ENCODE measurements around the gene C17orf58. TPM values are rescaled to one million over a fixed set of nuclear protein-coding genes. Genes with fewer than 3 reads are reported as not detected.

Gene C17orf58
- total RNA-seq, 1 donor from 2014 or later, result 43.9 TPM

GRCh38 chr17:68006797-68007196 is 10.5 kb upstream of the C17orf58 start:
- no peak for DNase-seq (ENCODE audit: low spot score)
- H3K4me2 ChIP-seq, result no peak overlapping the region
- H3K4me3 Mint-ChIP-seq, result no peak overlapping the region

GRCh38 chr17:68004201-68004600 is 7.9 kb upstream of the C17orf58 start:
- Mint-ChIP-seq H3K4me1 (peaks cover 3% of the 10 kb centered on the region), H3K27ac (no peak overlapping the region), H3K4me3 (no peak overlapping the region), H3K36me3 (no peaks in the 10 kb centered on the region), H3K27me3 (ENCODE audit: insufficient read depth, low read depth) (peaks cover 4% of the 10 kb centered on the region), H3K9me3 (no peaks in the 10 kb centered on the region)
- no peak for TF ChIP-seq EZH2 (IDR thresholded peaks at IDR 0.05)
- no peak for TF ChIP-seq CTCF (IDR thresholded peaks at IDR 0.05)
- TF ChIP-seq EZH2phosphoT487 (IDR thresholded peaks at IDR 0.05), result no peak
- Histone ChIP-seq H4K20me1 (ENCODE audit: low read depth) (no peaks in the 10 kb centered on the region), H3K79me2 (ENCODE audit: low read depth) (no peaks in the 10 kb centered on the region), H3F3A (ENCODE audit: low read depth) (peaks cover 2% of the 10 kb centered on the region), H3K4me3 (no peak overlapping the region), H2AFZ (replicated peaks) (no peak overlapping the region), H3K9me3 (ENCODE audit: low read depth) (no peaks in the 10 kb centered on the region), H3K4me1 (no peaks in the 10 kb centered on the region), H3K4me2 (no peak overlapping the region), H3K9ac (no peak overlapping the region), H3K27ac (no peak overlapping the region), H3K36me3 (no peaks in the 10 kb centered on the region), H3K27me3 (no peaks in the 10 kb centered on the region)
- DNase-seq (ENCODE audit: low spot score), result no peak

More at GRCh38 chr17:68006797-68007196, 10.5 kb upstream of the C17orf58 start:
- Mint-ChIP-seq H3K9me3 (no peaks in the 10 kb centered on the region), H3K36me3 (no peaks in the 10 kb centered on the region), H3K27me3 (ENCODE audit: insufficient read depth, low read depth) (peaks cover 4% of the 10 kb centered on the region), H3K27ac (no peak overlapping the region), H3K4me1 (peaks cover 3% of the 10 kb centered on the region)
- no peaks in the 10 kb centered on the region for H3K4me1 ChIP-seq
- H3K27me3 ChIP-seq, result no peaks in the 10 kb centered on the region
- H3K9me3 ChIP-seq (ENCODE audit: low read depth), result no peaks in the 10 kb centered on the region
- no peak overlapping the region for H3K27ac ChIP-seq
- no peaks in the 10 kb centered on the region for H3K79me2 ChIP-seq (ENCODE audit: low read depth)
- peaks cover 2% of the 10 kb centered on the region for H3F3A ChIP-seq (ENCODE audit: low read depth)
- no peak overlapping the region for H3K4me3 ChIP-seq
- H3K9ac ChIP-seq, result no peak overlapping the region
- no peaks in the 10 kb centered on the region for H3K36me3 ChIP-seq
- H4K20me1 ChIP-seq (ENCODE audit: low read depth), result no peaks in the 10 kb centered on the region
- TF ChIP-seq EZH2 (IDR thresholded peaks at IDR 0.05) (no peak), EZH2phosphoT487 (IDR thresholded peaks at IDR 0.05) (no peak), CTCF (IDR thresholded peaks at IDR 0.05) (no peak)
- no peak overlapping the region for H2AFZ ChIP-seq (replicated peaks)

- Histone ChIP-seq H3K27ac (no peak overlapping the region), H3K9ac (no peak overlapping the region), H2AFZ (replicated peaks) (no peak overlapping the region), H4K20me1 (ENCODE audit: low read depth) (no peaks in the 10 kb centered on the region), H3K4me2 (no peak overlapping the region), H3F3A (ENCODE audit: low read depth) (peaks cover 23% of the 10 kb centered on the region), H3K9me3 (ENCODE audit: low read depth) (no peaks in the 10 kb centered on the region), H3K27me3 (peaks cover 34% of the 10 kb centered on the region), H3K4me3 (no peak overlapping the region), H3K79me2 (ENCODE audit: low read depth) (no peaks in the 10 kb centered on the region), H3K4me1 (peaks cover 12% of the 10 kb centered on the region), H3K36me3 (no peaks in the 10 kb centered on the region)
- no peak for DNase-seq (ENCODE audit: low spot score)
- Mint-ChIP-seq H3K36me3 (no peaks in the 10 kb centered on the region), H3K27ac (no peak overlapping the region), H3K9me3 (no peaks in the 10 kb centered on the region), H3K4me3 (no peak overlapping the region), H3K27me3 (ENCODE audit: insufficient read depth, low read depth) (peaks cover 2% of the 10 kb centered on the region), H3K4me1 (peaks cover 21% of the 10 kb centered on the region)
- TF ChIP-seq CTCF (IDR thresholded peaks at IDR 0.05), result no peak
- TF ChIP-seq EZH2phosphoT487 (IDR thresholded peaks at IDR 0.05), result no peak
- TF ChIP-seq EZH2 (IDR thresholded peaks at IDR 0.05), result no peak
Observed at GRCh38 chr17:67999291-67999911, 3.1 kb upstream of the C17orf58 start.
